22Rv1 (cell line): ENCODE measurements around the gene MROH7.

ENCODE experiments used
- CTCF ChIP-seq: fragments of 450-650 bp; IDR thresholded peaks from 2 replicates; pipeline ENCODE4 v1.5.1; 2017; ENCODE audit warnings: mild to moderate bottlenecking
- ZFX ChIP-seq: fragments of 450-650 bp; IDR thresholded peaks from 2 replicates; pipeline ENCODE4 v1.6.1; 2017; ENCODE audit warnings: antibody characterized with exemption, borderline replicate concordance

GRCh38 chr1:54699936-54700525, 58.4 kb downstream of the MROH7 start:
- no peak for TF ChIP-seq CTCF
- TF ChIP-seq ZFX = no peak
